ENCODE results near the gene SLN.

Gene SLN

DNA sequence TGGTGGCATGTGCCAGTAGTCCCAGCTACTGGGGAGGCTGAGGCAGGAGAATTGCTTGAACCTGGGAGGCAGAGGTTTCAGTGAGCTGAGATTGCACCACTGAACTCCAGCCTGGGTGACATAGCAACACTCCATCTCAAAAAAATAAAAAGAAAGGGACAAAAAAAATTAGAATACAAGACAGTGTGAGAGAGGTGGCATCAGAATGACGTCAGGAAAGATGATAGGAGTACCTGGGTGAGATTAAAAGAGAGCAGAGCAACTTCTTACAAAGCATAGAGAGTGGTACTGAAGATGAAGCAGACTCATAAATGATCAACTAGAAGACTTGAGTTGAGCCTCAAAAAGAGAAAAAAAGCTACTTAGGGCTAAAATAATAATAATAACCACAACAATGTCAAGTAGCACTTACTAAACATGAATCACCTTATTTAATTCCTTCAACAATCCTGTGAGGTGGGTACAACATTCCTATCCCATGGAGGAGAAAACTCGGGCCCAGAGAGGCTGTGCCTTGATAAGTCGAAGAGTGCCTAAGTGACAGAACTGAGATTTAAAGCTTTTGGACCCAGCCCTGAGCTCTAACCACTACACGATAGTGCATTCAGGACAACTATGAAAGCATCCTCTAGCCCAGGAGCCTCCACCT is 5.2 kb upstream of the SLN start:
- DNase-seq (ENCODE audit: low read depth): no peak
- TF ChIP-seq POLR2A (IDR thresholded peaks at IDR 0.05; ENCODE audit: extremely low read depth, insufficient read length): no peak
- TF ChIP-seq MYC (IDR thresholded peaks at IDR 0.05; ENCODE audit: low read depth, low read length): no peak
- TF ChIP-seq, protein P1, sequence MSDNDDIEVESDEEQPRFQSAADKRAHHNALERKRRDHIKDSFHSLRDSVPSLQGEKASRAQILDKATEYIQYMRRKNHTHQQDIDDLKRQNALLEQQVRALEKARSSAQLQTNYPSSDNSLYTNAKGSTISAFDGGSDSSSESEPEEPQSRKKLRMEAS (IDR thresholded peaks at IDR 0.05; ENCODE audit: low read depth, low read length): no peak
- TF ChIP-seq, protein P2, sequence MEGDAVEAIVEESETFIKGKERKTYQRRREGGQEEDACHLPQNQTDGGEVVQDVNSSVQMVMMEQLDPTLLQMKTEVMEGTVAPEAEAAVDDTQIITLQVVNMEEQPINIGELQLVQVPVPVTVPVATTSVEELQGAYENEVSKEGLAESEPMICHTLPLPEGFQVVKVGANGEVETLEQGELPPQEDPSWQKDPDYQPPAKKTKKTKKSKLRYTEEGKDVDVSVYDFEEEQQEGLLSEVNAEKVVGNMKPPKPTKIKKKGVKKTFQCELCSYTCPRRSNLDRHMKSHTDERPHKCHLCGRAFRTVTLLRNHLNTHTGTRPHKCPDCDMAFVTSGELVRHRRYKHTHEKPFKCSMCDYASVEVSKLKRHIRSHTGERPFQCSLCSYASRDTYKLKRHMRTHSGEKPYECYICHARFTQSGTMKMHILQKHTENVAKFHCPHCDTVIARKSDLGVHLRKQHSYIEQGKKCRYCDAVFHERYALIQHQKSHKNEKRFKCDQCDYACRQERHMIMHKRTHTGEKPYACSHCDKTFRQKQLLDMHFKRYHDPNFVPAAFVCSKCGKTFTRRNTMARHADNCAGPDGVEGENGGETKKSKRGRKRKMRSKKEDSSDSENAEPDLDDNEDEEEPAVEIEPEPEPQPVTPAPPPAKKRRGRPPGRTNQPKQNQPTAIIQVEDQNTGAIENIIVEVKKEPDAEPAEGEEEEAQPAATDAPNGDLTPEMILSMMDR (IDR thresholded peaks at IDR 0.05; ENCODE audit: low read depth, low read length): no peak
- no peak overlapping the region for H3K4me3 ChIP-seq (ENCODE audit: low read depth, low read length)

DNA sequence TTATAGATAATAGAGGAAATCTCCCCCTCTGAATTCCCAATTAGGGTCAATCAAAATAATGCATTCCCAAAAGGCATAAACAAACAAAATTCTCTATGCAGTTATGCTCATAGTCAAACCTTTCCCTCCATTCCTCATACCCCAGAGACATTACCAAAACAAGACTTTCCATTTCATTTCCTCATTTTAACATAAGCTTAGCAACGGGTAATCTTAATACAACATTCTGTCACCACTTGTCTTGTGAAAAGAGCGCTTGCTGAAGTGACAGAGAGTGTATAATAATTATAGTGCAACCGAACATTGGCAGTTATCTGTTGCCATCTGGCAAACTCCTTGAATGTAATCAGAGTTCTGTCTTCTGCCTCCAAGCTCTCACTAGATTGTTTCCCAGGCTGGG is 1.2 kb upstream of the SLN start:
- H3K4me3 ChIP-seq (ENCODE audit: low read depth, low read length): no peak overlapping the region
- DNase-seq (ENCODE audit: low read depth): no peak
- no peak for TF ChIP-seq POLR2A (IDR thresholded peaks at IDR 0.05; ENCODE audit: extremely low read depth, insufficient read length)
- TF ChIP-seq, protein P1 (IDR thresholded peaks at IDR 0.05; ENCODE audit: low read depth, low read length): no peak

DNA sequence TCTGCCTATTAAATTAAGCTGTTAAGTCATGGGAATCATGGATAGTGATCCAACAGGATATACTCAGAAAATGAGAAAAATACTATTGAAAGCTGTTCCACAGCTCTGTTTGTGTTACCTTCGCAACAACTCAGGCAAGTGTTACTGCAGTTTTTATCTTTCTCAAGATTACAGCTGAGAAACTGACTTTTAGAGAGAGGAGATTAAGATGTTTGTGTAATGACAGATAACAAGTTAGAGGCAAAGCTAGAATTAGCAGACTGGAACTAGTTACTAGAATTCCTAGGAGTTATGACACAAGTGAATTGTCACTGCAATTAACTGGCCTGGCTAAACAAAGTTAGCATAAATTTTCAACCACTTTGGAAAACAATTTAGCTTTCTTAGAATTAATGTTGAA is 1.6 kb downstream of the SLN start:
- DNase-seq (ENCODE audit: low read depth): no peak

DNA sequence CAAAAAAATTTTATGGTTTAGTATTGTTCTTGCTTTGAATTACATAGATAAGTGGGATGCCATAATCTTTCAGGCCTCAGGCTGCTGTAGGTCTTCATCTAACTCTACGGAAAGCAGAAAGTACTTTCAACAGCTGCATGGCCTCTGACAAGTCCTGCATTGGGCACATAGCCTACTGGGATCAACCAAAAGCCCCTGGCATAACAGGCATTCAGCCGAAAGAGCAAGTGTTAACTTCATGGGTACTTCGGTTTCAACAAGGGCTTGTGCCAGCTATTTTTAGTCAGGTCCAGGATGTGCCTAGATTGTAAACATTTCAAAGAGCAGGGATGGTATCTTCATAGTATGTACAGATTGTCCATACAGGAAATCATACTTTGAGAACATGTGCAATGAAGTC is 3.1 kb downstream of the SLN start:
- no peak overlapping the region for H3K4me3 ChIP-seq (ENCODE audit: low read depth, low read length)
- DNase-seq (ENCODE audit: low read depth): no peak
- TF ChIP-seq MYC (IDR thresholded peaks at IDR 0.05; ENCODE audit: low read depth, low read length): no peak
- TF ChIP-seq, protein P1 (IDR thresholded peaks at IDR 0.05; ENCODE audit: low read depth, low read length): no peak
- no peak for TF ChIP-seq POLR2A (IDR thresholded peaks at IDR 0.05; ENCODE audit: extremely low read depth, insufficient read length)
- TF ChIP-seq, protein P2 (IDR thresholded peaks at IDR 0.05; ENCODE audit: low read depth, low read length): no peak

More for the DNA sequence above, 1.6 kb downstream of the SLN start:
- H3K4me3 ChIP-seq (ENCODE audit: low read depth, low read length): no peak overlapping the region
- TF ChIP-seq, protein P1 (IDR thresholded peaks at IDR 0.05; ENCODE audit: low read depth, low read length): no peak
- no peak for TF ChIP-seq POLR2A (IDR thresholded peaks at IDR 0.05; ENCODE audit: extremely low read depth, insufficient read length)
- TF ChIP-seq MYC (IDR thresholded peaks at IDR 0.05; ENCODE audit: low read depth, low read length): no peak
- TF ChIP-seq, protein P2 (IDR thresholded peaks at IDR 0.05; ENCODE audit: low read depth, low read length): no peak

DNA sequence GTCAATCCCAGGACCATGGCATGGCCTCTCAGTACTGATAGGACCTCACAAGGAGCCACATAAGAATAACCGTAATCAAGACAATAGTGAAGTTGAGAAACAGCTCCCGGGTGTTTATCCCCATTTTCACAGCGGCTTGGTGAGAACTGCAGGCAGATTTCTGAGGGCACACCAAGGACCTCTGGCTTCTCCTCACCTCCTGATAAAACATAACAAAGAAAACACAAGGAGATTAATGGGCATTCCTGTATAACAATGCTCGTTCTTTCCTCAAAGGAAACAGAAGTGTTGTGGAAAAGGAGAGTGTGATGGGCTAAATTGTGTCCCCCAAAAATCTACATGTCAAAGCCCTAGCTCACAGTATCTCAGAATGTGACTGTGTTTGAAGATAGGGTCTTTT is 4.0 kb downstream of the SLN start:
- TF ChIP-seq, protein P1 (IDR thresholded peaks at IDR 0.05; ENCODE audit: low read depth, low read length): no peak
- TF ChIP-seq, protein P2 (IDR thresholded peaks at IDR 0.05; ENCODE audit: low read depth, low read length): no peak
- TF ChIP-seq POLR2A (IDR thresholded peaks at IDR 0.05; ENCODE audit: extremely low read depth, insufficient read length) (no peak), MYC (IDR thresholded peaks at IDR 0.05; ENCODE audit: low read depth, low read length) (no peak)
- no peak for DNase-seq (ENCODE audit: low read depth)
- no peak overlapping the region for H3K4me3 ChIP-seq (ENCODE audit: low read depth, low read length)

DNA sequence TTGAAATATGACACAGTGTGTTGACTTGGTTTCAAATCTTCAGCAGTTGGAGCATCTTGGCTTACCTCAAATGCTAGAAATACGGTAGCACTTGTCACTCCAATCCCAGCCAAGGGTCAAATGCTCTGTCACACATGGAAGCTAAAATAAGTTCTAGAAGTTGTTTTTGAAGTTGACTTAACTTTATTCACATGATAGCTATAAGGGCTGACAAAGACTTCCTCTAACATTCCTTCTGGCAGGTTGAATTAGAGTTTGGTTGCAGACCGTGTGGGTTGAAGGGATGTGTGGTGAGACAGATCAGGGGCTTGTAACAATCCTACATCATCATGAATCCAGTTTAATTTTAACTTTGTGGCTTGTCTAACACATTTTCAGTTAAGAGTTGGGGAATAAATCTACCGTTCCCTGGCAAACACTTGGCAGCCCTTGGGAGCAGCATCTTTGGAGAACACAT is 4.6 kb downstream of the SLN start:
- no peak overlapping the region for H3K4me3 ChIP-seq (ENCODE audit: low read depth, low read length)
- no peak for DNase-seq (ENCODE audit: low read depth)
- TF ChIP-seq, protein P1 (IDR thresholded peaks at IDR 0.05; ENCODE audit: low read depth, low read length): no peak
- TF ChIP-seq MYC (IDR thresholded peaks at IDR 0.05; ENCODE audit: low read depth, low read length): no peak
- TF ChIP-seq, protein P2 (IDR thresholded peaks at IDR 0.05; ENCODE audit: low read depth, low read length): no peak

All from NB4 (cell line).